ENCODE data around the gene IL17D.

IL17D gene

GRCh38 chr13:20686863-20687579 lies 16.5 kb upstream of the IL17D start:
- no CpG with 5 or more reads among the region's 4 CpGs for WGBS (ENCODE audit: extremely low coverage, insufficient coverage, insufficient read length)
- peaks cover 2 to 8% of the 10 kb centered on the region in 2 experiments for H3K4me1 ChIP-seq (ENCODE audit: control insufficient read depth in 1 of 2, insufficient read depth in 2 of 2, low read length in 2 of 2)

GRCh38 chr13:20689291-20689690 lies 14.2 kb upstream of the IL17D start:
- DNase-seq, result peak; percentile 32 to 83
- Histone ChIP-seq H3K4ac (ENCODE audit: low read depth, low read length) (no peak overlapping the region), H2BK12ac (ENCODE audit: low read length) (no peak overlapping the region), H4K8ac (ENCODE audit: low read depth, low read length) (no peak overlapping the region), H2BK5ac (ENCODE audit: low read depth, low read length, poor library complexity) (no peak overlapping the region), H2AK5ac (ENCODE audit: low read length) (no peak overlapping the region), H3K36me3 (ENCODE audit: control insufficient read depth in 1 of 2, insufficient read depth in 2 of 2, low read length in 2 of 2) (no peaks in the 10 kb centered on the region), H4K91ac (ENCODE audit: low read depth, low read length) (no peak overlapping the region), H4K12ac (ENCODE audit: low read depth, low read length) (no peak overlapping the region), H3K27me3 (ENCODE audit: insufficient read depth, low read length) (no peaks in the 10 kb centered on the region), H3K79me1 (ENCODE audit: low read length) (no peaks in the 10 kb centered on the region), H3K14ac (ENCODE audit: low read length) (no peak overlapping the region), H3K23ac (ENCODE audit: low read length) (no peak overlapping the region), H3K79me2 (ENCODE audit: control insufficient read depth, insufficient read depth, low read length, poor library complexity) (no peaks in the 10 kb centered on the region), H3K27ac (ENCODE audit: low read depth, low read length) (no peak overlapping the region), H3K9me3 (ENCODE audit: insufficient read depth, low read depth, low read length) (no peaks in the 10 kb centered on the region), H3K4me2 (ENCODE audit: low read length) (no peak overlapping the region), H3K4me1 (ENCODE audit: control insufficient read depth in 1 of 2, insufficient read depth in 2 of 2, low read length in 2 of 2) (peaks cover 2 to 8% of the 10 kb centered on the region in 2 experiments), H3K18ac (ENCODE audit: low read length) (no peak overlapping the region), H3K9ac (ENCODE audit: low read length) (no peak overlapping the region), H2BK120ac (ENCODE audit: insufficient read depth, low read length, poor library complexity) (no peak overlapping the region), H3K4me3 (ENCODE audit: low read depth, low read length) (no peak overlapping the region), H2AFZ (ENCODE audit: insufficient read depth, low read length, poor library complexity) (no peak overlapping the region)
- WGBS (ENCODE audit: extremely low coverage, insufficient coverage, insufficient read length), result no CpG with 5 or more reads among the region's 3 CpGs

More at GRCh38 chr13:20686863-20687579, 16.5 kb upstream of the IL17D start:
- Histone ChIP-seq H3K79me1 (ENCODE audit: low read length) (no peaks in the 10 kb centered on the region), H3K14ac (ENCODE audit: low read length) (no peak overlapping the region), H3K27me3 (ENCODE audit: insufficient read depth, low read length) (no peaks in the 10 kb centered on the region), H3K23ac (ENCODE audit: low read length) (no peak overlapping the region), H3K79me2 (ENCODE audit: control insufficient read depth, insufficient read depth, low read length, poor library complexity) (no peaks in the 10 kb centered on the region), H3K27ac (ENCODE audit: low read depth, low read length) (no peak overlapping the region), H2AK5ac (ENCODE audit: low read length) (no peak overlapping the region), H3K9me3 (ENCODE audit: insufficient read depth, low read depth, low read length) (no peaks in the 10 kb centered on the region), H2AFZ (ENCODE audit: insufficient read depth, low read length, poor library complexity) (no peak overlapping the region), H3K4me2 (ENCODE audit: low read length) (no peak overlapping the region), H3K18ac (ENCODE audit: low read length) (no peak overlapping the region), H4K8ac (ENCODE audit: low read depth, low read length) (no peak overlapping the region), H3K36me3 (ENCODE audit: control insufficient read depth in 1 of 2, insufficient read depth in 2 of 2, low read length in 2 of 2) (no peaks in the 10 kb centered on the region), H2BK120ac (ENCODE audit: insufficient read depth, low read length, poor library complexity) (no peak overlapping the region), H3K4ac (ENCODE audit: low read depth, low read length) (no peak overlapping the region), H4K91ac (ENCODE audit: low read depth, low read length) (no peak overlapping the region), H3K9ac (ENCODE audit: low read length) (no peak overlapping the region), H4K12ac (ENCODE audit: low read depth, low read length) (no peak overlapping the region), H2BK12ac (ENCODE audit: low read length) (no peak overlapping the region), H3K4me3 (ENCODE audit: low read depth, low read length) (no peak overlapping the region), H2BK5ac (ENCODE audit: low read depth, low read length, poor library complexity) (no peak overlapping the region)
- DNase-seq, result peak in 1 of 2 donors; percentile 66

GRCh38 chr13:20691616-20692015 lies 11.9 kb upstream of the IL17D start:
- Histone ChIP-seq H3K79me1 (ENCODE audit: low read length) (no peaks in the 10 kb centered on the region), H3K23ac (ENCODE audit: low read length) (no peak overlapping the region), H3K9ac (ENCODE audit: low read length) (no peak overlapping the region), H2AK5ac (ENCODE audit: low read length) (no peak overlapping the region), H3K4me2 (ENCODE audit: low read length) (no peak overlapping the region), H3K4me1 (ENCODE audit: control insufficient read depth in 1 of 2, insufficient read depth in 2 of 2, low read length in 2 of 2) (no peaks in the 10 kb centered on the region), H3K79me2 (ENCODE audit: control insufficient read depth, insufficient read depth, low read length, poor library complexity) (no peaks in the 10 kb centered on the region), H4K91ac (ENCODE audit: low read depth, low read length) (no peak overlapping the region), H3K4ac (ENCODE audit: low read depth, low read length) (no peak overlapping the region), H4K12ac (ENCODE audit: low read depth, low read length) (no peak overlapping the region), H2BK5ac (ENCODE audit: low read depth, low read length, poor library complexity) (no peak overlapping the region), H3K4me3 (ENCODE audit: low read depth, low read length) (no peak overlapping the region), H2BK120ac (ENCODE audit: insufficient read depth, low read length, poor library complexity) (no peak overlapping the region), H3K14ac (ENCODE audit: low read length) (no peak overlapping the region), H3K9me3 (ENCODE audit: insufficient read depth, low read depth, low read length) (no peaks in the 10 kb centered on the region), H2AFZ (ENCODE audit: insufficient read depth, low read length, poor library complexity) (no peak overlapping the region), H4K8ac (ENCODE audit: low read depth, low read length) (no peak overlapping the region), H3K27ac (ENCODE audit: low read depth, low read length) (no peak overlapping the region), H3K36me3 (ENCODE audit: control insufficient read depth in 1 of 2, insufficient read depth in 2 of 2, low read length in 2 of 2) (no peaks in the 10 kb centered on the region), H3K27me3 (ENCODE audit: insufficient read depth, low read length) (no peaks in the 10 kb centered on the region), H2BK12ac (ENCODE audit: low read length) (no peak overlapping the region), H3K18ac (ENCODE audit: low read length) (no peak overlapping the region)
- whole genome bisulfite sequencing (ENCODE audit: extremely low coverage, insufficient coverage, insufficient read length), result no CpG with 5 or more reads among the region's 4 CpGs
- peak; percentile 14 to 57 for DNase-seq

GRCh38 chr13:20696073-20696472 lies 7.4 kb upstream of the IL17D start:
- Histone ChIP-seq H3K4me3 (ENCODE audit: low read depth, low read length) (no peak overlapping the region), H2BK120ac (ENCODE audit: insufficient read depth, low read length, poor library complexity) (no peak overlapping the region), H3K79me1 (ENCODE audit: low read length) (no peaks in the 10 kb centered on the region), H3K27ac (ENCODE audit: low read depth, low read length) (no peak overlapping the region), H3K27me3 (ENCODE audit: insufficient read depth, low read length) (no peaks in the 10 kb centered on the region), H3K4ac (ENCODE audit: low read depth, low read length) (no peak overlapping the region), H3K4me1 (ENCODE audit: control insufficient read depth in 1 of 2, insufficient read depth in 2 of 2, low read length in 2 of 2) (no peaks in the 10 kb centered on the region), H3K4me2 (ENCODE audit: low read length) (no peak overlapping the region), H3K23ac (ENCODE audit: low read length) (no peak overlapping the region), H2BK5ac (ENCODE audit: low read depth, low read length, poor library complexity) (no peak overlapping the region), H3K36me3 (ENCODE audit: control insufficient read depth in 1 of 2, insufficient read depth in 2 of 2, low read length in 2 of 2) (no peaks in the 10 kb centered on the region), H4K91ac (ENCODE audit: low read depth, low read length) (no peak overlapping the region), H3K18ac (ENCODE audit: low read length) (no peak overlapping the region), H3K9me3 (ENCODE audit: insufficient read depth, low read depth, low read length) (no peaks in the 10 kb centered on the region), H4K12ac (ENCODE audit: low read depth, low read length) (no peak overlapping the region), H2AK5ac (ENCODE audit: low read length) (no peak overlapping the region), H3K14ac (ENCODE audit: low read length) (no peak overlapping the region), H3K9ac (ENCODE audit: low read length) (no peak overlapping the region), H4K8ac (ENCODE audit: low read depth, low read length) (no peak overlapping the region), H2BK12ac (ENCODE audit: low read length) (no peak overlapping the region), H2AFZ (ENCODE audit: insufficient read depth, low read length, poor library complexity) (no peak overlapping the region), H3K79me2 (ENCODE audit: control insufficient read depth, insufficient read depth, low read length, poor library complexity) (no peaks in the 10 kb centered on the region)
- no CpG with 5 or more reads among the region's 4 CpGs for WGBS (ENCODE audit: extremely low coverage, insufficient coverage, insufficient read length)
- DNase-seq, result no peak
